Measurements from ENCODE around the gene TMF1. TPM values are rescaled to one million over a fixed set of nuclear protein-coding genes. Genes with fewer than 3 reads are reported as not detected.

TMF1 gene, protein sequence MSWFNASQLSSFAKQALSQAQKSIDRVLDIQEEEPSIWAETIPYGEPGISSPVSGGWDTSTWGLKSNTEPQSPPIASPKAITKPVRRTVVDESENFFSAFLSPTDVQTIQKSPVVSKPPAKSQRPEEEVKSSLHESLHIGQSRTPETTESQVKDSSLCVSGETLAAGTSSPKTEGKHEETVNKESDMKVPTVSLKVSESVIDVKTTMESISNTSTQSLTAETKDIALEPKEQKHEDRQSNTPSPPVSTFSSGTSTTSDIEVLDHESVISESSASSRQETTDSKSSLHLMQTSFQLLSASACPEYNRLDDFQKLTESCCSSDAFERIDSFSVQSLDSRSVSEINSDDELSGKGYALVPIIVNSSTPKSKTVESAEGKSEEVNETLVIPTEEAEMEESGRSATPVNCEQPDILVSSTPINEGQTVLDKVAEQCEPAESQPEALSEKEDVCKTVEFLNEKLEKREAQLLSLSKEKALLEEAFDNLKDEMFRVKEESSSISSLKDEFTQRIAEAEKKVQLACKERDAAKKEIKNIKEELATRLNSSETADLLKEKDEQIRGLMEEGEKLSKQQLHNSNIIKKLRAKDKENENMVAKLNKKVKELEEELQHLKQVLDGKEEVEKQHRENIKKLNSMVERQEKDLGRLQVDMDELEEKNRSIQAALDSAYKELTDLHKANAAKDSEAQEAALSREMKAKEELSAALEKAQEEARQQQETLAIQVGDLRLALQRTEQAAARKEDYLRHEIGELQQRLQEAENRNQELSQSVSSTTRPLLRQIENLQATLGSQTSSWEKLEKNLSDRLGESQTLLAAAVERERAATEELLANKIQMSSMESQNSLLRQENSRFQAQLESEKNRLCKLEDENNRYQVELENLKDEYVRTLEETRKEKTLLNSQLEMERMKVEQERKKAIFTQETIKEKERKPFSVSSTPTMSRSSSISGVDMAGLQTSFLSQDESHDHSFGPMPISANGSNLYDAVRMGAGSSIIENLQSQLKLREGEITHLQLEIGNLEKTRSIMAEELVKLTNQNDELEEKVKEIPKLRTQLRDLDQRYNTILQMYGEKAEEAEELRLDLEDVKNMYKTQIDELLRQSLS
- 23.7 TPM for polyA plus RNA-seq (2013, experiment 1 of 2; ENCODE audit: insufficient read length)
- 23.0 TPM for polyA plus RNA-seq (2013, experiment 2 of 2; ENCODE audit: insufficient read length)

- peak; percentile 99 for DNase-seq
These were observed at the start of gene TMF1 for GRCh38 chr3:69051756-69052471. Gene TMF1, minus strand, starts transcription at chr3:69052333. Its CDS starts 247 bp downstream, at chr3:69052086.

GRCh38 chr3:69099576-69099975 is 47.4 kb upstream of the TMF1 start:
- DNase-seq: no peak

DNA sequence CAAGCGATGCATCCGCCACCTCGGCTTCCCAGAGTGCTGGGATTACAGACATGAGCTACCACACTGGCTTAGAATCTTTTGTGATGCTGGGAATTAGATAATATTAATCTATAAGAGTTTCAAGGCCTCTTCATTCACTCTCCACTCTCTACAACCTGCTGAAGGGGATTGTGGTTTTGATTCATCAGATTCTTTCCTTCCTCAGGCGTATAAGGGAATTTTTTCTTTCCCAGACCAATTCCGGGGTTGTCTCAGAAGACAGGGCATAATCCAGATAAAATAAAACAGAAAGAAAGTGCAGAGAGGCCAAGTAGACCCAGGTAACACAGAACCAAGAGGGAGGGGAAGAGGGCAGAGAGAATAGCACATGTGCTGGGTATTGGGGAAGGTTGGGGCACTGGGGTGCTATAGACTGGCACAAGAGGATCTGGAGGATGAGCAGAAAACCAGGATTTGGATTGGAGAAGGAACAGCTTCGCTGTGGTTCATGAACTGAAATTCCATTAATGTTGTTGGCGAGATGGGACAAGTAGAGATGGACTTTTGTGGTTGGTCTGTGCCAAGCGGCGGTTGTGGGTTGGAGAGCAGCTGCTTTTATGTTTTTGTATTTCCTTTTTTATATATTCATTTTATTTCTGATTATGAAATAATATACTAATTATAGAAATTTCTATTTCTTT is 45.4 kb upstream of the TMF1 start:
- DNase-seq: no peak

DNA sequence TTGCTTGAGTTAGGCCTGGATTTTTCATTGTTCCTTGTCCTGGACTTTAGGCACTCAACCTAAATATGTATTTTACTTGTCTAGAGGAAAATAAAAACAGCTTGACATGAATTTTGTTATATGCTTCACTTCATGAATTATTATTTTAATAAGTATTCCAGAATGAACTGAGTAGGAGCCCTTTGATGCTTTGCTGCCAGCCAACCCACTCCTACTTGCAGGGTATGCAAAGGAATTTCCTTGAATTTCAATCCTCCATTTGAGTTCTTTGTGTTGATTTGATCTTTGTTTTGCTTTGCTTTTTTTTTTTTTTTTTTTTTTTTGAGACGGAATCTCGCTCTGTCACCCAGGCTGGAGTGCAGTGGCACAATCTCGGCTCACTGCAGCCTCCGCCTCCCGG is 44.2 kb upstream of the TMF1 start:
- no peak for DNase-seq

DNA sequence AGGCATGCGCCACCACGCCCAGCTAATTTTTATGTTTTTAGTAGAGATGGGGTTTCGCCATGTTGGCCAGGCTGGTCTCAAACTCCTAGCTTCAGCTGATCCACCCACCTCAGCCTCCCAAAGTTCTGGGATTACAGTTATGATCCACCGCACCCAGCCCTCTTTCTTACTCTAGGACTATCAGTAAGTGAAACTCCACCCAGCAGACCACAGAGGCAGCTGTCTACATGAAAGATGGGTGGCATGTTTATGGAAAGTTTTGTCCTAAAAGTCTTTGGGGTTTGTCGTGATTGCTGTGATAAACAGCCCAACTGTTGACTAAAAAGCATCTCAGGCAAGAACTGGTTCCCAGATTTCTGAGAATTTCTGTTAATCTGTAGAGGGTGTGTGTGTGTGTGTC is 43.5 kb upstream of the TMF1 start:
- no peak for DNase-seq

GRCh38 chr3:69094467-69095205 is 42.5 kb upstream of the TMF1 start:
- peak; percentile 53 for DNase-seq

GRCh38 chr3:69092030-69092516 is 39.9 kb upstream of the TMF1 start:
- no peak for DNase-seq

- DNase-seq: no peak
These were observed 39.4 kb upstream of the TMF1 start for GRCh38 chr3:69091389-69092029.

GRCh38 chr3:69090021-69090420 is 37.9 kb upstream of the TMF1 start:
- peak; percentile 70 for DNase-seq

DNA sequence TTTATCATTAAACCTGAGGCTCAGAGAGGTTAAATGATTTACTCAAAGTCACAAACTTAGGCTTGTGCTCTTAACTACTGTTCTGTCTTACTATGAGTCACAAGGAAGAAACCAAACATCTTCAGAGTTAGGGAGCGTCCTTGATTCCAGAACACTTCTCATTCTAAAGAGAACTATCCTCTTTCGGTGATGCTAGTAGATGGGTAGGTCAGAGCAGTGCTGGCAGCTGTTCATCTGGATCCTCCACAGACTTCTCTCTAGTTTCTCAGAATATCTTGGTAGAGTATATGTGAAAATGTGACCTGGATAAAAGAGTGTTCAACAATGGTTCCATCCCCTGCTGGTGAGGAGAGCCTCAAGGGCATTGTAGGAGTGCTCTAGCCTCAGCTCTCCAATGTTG is 35.9 kb upstream of the TMF1 start:
- DNase-seq: peak; percentile 32

- no peak for DNase-seq
These were observed 35.1 kb upstream of the TMF1 start for GRCh38 chr3:69087030-69087791.

GRCh38 chr3:69085833-69086722 is 33.9 kb upstream of the TMF1 start:
- DNase-seq: peak; percentile 93

DNA sequence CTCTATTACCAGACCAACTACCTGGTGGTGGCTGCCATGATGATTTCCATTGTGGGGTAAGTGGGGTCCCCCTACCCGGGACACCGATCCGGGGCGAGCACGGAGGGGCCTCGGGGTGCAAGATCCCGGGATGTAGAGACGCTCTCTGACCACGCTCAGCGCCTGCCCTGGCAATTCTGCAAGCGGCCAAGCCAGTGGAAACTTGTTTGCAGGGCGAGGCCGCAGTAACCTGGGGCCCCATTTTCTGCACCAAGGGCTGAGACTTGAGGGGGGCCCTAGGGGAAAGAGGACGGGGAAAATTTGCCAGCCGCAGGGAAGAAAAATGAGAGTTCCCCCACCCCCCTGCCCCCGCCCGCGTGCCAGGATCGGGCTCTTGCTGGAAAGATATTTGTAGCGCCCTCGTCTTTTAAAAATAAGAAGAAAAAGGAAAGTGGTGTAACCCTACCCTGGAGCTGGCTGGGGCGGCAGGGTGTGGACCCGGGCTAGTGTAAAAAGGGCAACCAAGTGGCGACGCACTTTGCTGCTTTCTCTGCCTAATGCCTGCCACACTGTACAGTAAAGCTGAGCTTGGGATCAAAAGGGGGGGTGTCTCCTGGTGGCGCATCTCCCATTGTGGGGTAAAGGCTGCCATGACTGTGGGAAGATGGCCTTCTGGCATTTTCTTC is 33.2 kb upstream of the TMF1 start:
- no peak for DNase-seq

DNA sequence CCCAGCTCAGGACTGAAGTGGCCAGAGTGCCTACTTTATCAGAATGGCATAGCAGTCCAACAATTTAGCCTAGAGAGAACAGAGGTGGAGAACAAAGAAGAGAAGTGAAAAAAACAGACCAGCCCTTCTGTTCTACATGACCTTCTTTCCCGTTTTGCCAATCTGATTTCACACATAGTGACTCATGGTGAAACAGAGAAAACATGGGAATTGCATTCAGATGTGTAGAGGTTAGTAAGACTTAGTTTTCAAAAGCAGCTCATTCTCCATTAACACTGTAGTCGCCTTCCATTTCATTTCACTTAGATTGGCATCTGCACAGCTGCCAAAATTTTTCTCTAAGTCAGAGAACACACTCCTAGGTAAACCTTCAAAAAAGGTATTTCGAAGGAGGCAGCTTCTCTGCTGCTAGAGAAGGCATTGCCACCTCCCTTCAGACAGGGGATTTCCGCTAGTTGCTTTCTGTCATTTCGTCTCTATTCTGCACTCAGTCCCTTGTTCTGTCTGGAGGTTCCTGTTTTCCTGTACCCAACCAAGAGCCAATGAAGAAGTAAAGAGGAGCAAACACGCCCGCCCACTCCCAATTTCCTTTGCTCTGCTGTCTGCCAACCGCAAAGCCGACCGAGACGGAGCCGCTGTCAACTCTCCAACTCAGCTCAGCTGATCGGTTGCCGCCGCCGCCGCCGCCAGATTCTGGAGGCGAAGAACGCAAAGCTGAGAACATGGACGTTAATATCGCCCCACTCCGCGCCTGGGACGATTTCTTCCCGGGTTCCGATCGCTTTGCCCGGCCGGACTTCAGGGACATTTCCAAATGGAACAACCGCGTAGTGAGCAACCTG is 32.4 kb upstream of the TMF1 start, which contains the start of gene ARL6IP5:
Gene ARL6IP5 (plus strand): TSS at position 612 of the 842 bp plus-strand sequence. CDS start 111 bp downstream, at position 723.
- DNase-seq: peak; percentile 93

DNA sequence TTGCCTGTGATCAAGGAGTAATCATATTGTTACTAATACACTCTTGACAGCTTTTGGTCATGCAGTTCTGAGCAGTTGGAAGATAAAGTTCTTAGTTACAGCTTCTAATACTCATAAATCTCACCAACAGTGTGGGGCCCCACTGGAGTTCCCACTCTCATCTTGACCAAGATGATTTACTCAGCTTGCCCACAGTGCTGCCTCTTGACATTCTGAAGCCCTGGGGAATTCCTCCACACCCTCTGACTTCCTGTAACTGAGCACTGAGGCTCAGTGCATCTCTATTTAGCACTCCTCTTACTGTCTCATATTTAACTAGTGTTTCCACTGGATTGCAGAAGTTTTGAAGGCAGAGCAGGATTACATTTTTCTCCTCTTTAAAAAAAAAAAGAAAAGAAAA is 30.7 kb upstream of the TMF1 start:
- peak; percentile 91 for DNase-seq

DNA sequence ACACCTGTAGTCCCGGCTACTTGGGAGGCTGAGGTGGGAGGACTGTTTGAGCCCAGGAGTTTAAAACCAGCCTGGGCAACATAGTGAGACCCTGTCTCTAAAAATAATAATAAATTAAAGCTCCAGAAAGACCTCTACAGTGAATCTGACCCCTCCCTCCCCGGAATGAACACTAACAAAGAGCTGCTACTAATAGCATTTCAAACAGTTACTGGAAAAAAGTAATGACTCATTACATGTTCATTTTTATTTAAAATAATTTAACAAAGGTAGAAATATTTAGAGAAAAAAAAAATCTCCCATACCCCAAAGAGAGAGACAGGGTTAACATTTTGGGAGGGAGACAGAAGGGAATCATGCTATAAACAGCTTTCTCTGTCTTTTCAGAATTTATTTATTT is 30.2 kb upstream of the TMF1 start:
- no peak for DNase-seq
